GF-D8 (cell line): ENCODE results near the gene CAPZA1.

ENCODE experiments used
- DNase-seq: peaks from one replicate; lab custom pipeline; 2025; lab: John Stamatoyannopoulos, UW

Gene CAPZA1

GRCh38 chr1:112715264-112716053 is 95.8 kb downstream of the CAPZA1 start, which contains the start of gene PPM1J:
TSS of gene PPM1J (minus strand) at chr1:112715332. CDS start at chr1:112715301, 31 bp downstream.
- peak; percentile 28 for DNase-seq

DNA sequence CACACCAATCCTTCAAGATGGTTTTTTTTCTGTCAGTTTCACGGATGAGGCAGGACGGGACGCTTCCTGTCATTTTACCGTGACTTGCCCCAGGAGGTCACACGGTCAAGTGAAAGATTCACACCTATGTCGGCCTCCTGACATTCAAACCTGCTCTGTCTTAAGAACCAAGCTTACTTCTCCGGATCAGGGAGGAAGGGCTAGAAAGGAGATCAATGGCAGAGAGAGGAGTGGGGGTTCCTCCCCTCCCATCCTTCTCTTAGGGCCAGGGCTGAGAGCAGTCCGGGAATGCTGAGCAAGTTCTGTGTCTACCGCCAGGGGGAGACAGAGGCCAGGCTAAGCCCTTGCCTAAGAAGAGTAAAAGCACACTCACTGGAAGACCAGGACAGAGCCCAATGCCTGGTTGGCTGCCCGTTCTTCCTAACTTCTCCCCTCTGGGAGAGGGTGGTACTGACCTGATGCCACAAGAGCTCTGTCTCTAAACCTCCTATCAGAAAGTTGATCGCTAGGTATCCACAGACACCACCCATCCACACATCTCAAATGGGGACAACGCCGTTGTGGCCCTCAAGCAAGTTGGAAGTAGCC is 96.6 kb downstream of the CAPZA1 start:
- peak; percentile 12 for DNase-seq

GRCh38 chr1:112717263-112717873 is 97.7 kb downstream of the CAPZA1 start:
- DNase-seq, result no peak

GRCh38 chr1:112718691-112719418 is 99.2 kb downstream of the CAPZA1 start:
- no peak for DNase-seq

DNA sequence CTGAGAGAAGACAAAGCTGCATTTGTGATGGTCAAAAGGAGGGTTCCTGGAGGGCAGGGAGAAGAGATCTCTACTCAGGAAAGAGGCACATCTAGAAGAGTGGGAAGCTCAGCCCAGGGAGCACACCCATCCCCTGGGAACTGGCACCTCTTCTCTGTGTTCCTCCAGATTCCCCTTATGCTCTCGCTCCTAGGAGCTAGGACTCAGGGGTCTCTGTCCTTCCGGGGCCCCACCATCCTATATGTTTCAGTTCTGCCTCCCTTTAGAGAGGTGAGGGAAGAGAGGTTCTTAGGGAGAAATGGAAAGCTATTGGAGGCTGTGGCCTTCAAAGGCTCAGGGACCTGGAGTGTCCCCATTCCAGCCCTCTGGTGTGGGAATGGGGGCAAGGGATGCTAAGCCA is 100.1 kb downstream of the CAPZA1 start:
- no peak for DNase-seq

- no peak for DNase-seq
These were observed 101.2 kb downstream of the CAPZA1 start for GRCh38 chr1:112720800-112721199.
